Ascending aorta (tissue), 2 donors: ENCODE data around the gene RPTOR. TPM values are rescaled to one million over a fixed set of nuclear protein-coding genes. Genes with fewer than 3 reads are reported as not detected.
A peak's percentile ranks its signal among the peaks of the same experiment; 100 is the strongest.

Source experiments
- DNase-seq, 2 donors: peaks; one replicate each; pipeline ENCODE4 v3.0.0-alpha.2; 2019; ENCODE audit warnings: low spot score in 2 of 2
- H3K27ac ChIP-seq, 2 donors: fragments of 200-600 bp; sonication (generic); one replicate each; pipeline ENCODE4 v1.5.1; 2016 to 2017; ENCODE audit warnings: mild to moderate bottlenecking in 1 of 2
- H3K27me3 ChIP-seq: fragments of 200-600 bp; sonication (generic); one replicate; pipeline ENCODE4 v1.5.1; 2017
- H3K36me3 ChIP-seq, 2 donors: fragments of 200-600 bp; sonication (generic); one replicate each; pipeline ENCODE4 v1.5.1; 2016
- H3K4me1 ChIP-seq, 2 donors: fragments of 200-600 bp; sonication (generic); one replicate each; pipeline ENCODE4 v1.5.1; 2016 to 2017; ENCODE audit warnings: mild to moderate bottlenecking in 1 of 2
- H3K4me3 ChIP-seq, 2 donors: fragments of 200-600 bp; sonication (generic); one replicate each; pipeline ENCODE4 v1.5.1; 2016 to 2017; ENCODE audit warnings: mild to moderate bottlenecking in 1 of 2
- H3K9me3 ChIP-seq, 2 donors: fragments of 200-600 bp; sonication (generic); one replicate each; pipeline ENCODE4 v1.5.1; 2016
- CTCF ChIP-seq, 3 experiments: fragments of 200-600 bp in 2 of 3; fragments of 450-650 bp in 1 of 3; sonication (generic) in 2 of 3; IDR thresholded peaks; one replicate each; pipeline ENCODE4 v1.5.1; 2016 to 2019; ENCODE audit warnings: antibody characterized with exemption in 3 of 3, mild to moderate bottlenecking in 1 of 3, moderate library complexity in 1 of 3
- intact Hi-C: fragments of 100-400 bp; cut with DNase I; formaldehyde crosslinking; loops from one replicate; pipeline ENCODE4 v1.15.1; 2023
- total RNA-seq: library from RNA; depleted of rRNA; stranded (reverse); fragments of >200 nt; gene quantifications from one replicate; pipeline ENCODE4 v1.1.0, GENCODE V29; 2016

RPTOR gene
- total RNA-seq, 1 donor from 2014 or later, result 36.1 TPM

DNA sequence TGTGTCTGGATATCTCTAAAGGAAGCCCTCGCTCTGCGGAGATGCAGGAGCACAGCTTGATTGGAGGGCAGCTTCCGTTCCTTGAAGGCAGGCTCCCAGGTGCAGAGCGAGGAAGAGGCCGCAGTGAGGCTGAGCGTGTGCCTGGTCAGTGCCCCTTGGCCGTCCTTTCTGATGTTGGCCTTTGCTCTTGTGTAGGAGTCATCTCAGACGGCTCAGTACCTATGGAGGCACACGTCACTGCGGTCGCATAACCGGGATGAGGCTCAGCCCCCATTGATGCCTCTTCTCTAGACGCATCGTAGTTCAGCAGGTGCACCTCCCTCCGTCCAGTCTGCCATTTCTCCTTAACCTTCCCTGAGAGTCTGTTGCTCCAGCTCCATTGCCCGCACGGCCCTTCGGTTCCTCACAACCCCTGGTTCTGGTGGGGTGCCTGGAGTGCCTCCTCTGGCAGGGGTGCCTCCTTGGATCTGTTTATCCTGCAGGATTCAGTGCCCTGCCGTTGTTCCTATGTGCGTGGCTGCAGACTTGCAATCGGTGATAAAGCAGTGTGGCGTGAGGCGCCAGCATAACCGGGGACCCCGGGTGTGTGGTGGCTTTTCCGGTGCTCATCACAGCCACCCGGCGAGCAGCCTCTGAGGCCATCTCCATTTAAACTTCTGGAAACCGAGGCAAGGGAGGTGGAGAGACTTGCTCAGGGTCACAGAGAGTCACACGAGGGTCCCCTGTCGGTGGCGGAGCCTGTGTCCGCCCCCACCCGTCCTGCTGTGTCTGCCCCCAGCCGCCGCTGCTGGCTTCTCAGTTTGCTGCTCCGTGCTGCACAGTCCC, 258.2 kb downstream of the RPTOR start:
- no peak overlapping the region for H3K4me3 ChIP-seq
- intact Hi-C loops, result no loop called here
- peaks cover 0 to 6% of the 10 kb centered on the region in 2 donors for H3K9me3 ChIP-seq
- no peaks in the 10 kb centered on the region for H3K4me1 ChIP-seq
- no peak overlapping the region for H3K27ac ChIP-seq
- peak in 1 of 2 donors; percentile 57 for DNase-seq
- no peak for TF ChIP-seq CTCF (IDR thresholded peaks at IDR 0.05)
- no peaks in the 10 kb centered on the region for H3K36me3 ChIP-seq
- no peaks in the 10 kb centered on the region for H3K27me3 ChIP-seq

- H3K27ac ChIP-seq, result no peak overlapping the region
- H3K4me3 ChIP-seq, result no peak overlapping the region
- intact Hi-C loops, result no loop called here
- H3K27me3 ChIP-seq, result no peaks in the 10 kb centered on the region
- H3K36me3 ChIP-seq, result no peaks in the 10 kb centered on the region
- peaks cover 0 to 6% of the 10 kb centered on the region in 2 donors for H3K9me3 ChIP-seq
- H3K4me1 ChIP-seq, result no peaks in the 10 kb centered on the region
- DNase-seq, result peak in 1 of 2 donors; percentile 44
- TF ChIP-seq CTCF (IDR thresholded peaks at IDR 0.05), result no peak
Measured at GRCh38 chr17:80803451-80804428, 259.1 kb downstream of the RPTOR start.

DNA sequence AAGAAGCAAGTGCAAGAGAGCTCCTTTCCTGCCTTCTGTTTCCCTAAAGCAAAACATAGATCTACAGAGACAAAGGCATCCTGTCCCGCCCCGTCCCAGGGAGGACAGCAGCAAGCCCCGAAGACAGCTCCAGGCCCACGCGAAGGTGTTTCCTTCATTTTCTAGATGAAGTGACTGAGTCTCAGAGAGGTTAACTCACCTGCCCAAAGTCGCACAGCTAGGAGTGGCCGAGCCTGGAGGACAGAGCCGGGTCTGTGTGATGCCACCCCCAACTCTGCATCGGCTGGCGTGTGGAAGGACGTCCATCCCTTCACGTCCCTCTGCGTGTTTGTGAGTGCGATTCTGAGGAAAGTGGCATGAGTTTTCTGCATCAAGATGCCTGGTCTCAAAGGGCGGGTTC, 259.8 kb downstream of the RPTOR start:
- DNase-seq, result peak in 1 of 2 donors; percentile 38
- Histone ChIP-seq H3K27ac (no peak overlapping the region), H3K36me3 (no peaks in the 10 kb centered on the region), H3K27me3 (no peaks in the 10 kb centered on the region), H3K9me3 (peaks cover 0 to 6% of the 10 kb centered on the region in 2 donors), H3K4me3 (no peak overlapping the region), H3K4me1 (no peaks in the 10 kb centered on the region)
- intact Hi-C loops, result no loop called here
- no peak for TF ChIP-seq CTCF (IDR thresholded peaks at IDR 0.05)

DNA sequence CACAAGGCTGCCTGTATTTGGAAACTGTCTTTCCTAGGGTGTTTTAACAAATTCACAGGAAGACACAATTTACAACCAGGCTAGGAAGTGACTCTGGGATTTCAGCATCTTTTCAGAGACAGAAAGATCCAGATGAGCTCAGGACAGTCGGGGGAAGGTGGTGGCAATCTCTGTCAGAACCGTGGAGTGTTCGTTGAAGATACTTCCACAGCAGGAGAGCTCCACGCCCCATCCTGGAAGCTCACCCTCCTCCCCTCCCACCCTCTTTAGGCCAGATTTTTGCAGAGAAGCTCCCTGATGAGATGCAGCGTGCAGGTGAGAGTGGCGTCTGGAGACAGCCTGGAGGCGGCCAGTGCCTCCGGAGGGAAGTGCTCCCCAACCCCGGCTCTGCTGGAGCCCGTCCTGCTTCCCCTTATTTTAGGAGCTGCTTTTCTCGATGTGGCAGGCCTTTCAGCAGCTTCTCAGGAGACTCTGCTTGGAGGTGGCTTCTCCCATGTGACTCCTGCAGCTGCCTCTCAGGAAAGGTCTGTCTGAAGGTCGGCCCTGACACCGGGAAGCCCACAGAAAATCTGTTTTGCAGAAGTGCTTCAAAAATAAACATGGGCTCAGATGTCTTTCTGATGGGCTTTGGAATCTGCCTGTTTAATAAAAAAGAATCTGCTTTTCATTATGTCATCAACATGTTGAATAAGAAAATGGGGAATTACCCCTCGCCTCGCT, 260.6 kb downstream of the RPTOR start:
- peaks cover 0 to 6% of the 10 kb centered on the region in 2 donors for H3K9me3 ChIP-seq
- H3K27ac ChIP-seq, result no peak overlapping the region
- H3K27me3 ChIP-seq, result no peaks in the 10 kb centered on the region
- H3K4me1 ChIP-seq, result no peaks in the 10 kb centered on the region
- H3K36me3 ChIP-seq, result no peaks in the 10 kb centered on the region
- no peak for TF ChIP-seq CTCF (IDR thresholded peaks at IDR 0.05)
- no peak overlapping the region for H3K4me3 ChIP-seq
- DNase-seq, result peak in 1 of 2 donors; percentile 40
- intact Hi-C loops, result no loop called here

- Histone ChIP-seq H3K4me1 (no peaks in the 10 kb centered on the region), H3K4me3 (no peak overlapping the region), H3K36me3 (no peaks in the 10 kb centered on the region), H3K27me3 (no peaks in the 10 kb centered on the region), H3K27ac (no peak overlapping the region), H3K9me3 (peaks cover 0 to 6% of the 10 kb centered on the region in 2 donors)
- intact Hi-C loops, result no loop called here
- TF ChIP-seq CTCF (IDR thresholded peaks at IDR 0.05), result no peak
- DNase-seq, result no peak
Measured at GRCh38 chr17:80807014-80807413, 262.4 kb downstream of the RPTOR start.
